H1 (cell line): Measurements from ENCODE around the gene RPN2. TPM values are rescaled to one million over a fixed set of nuclear protein-coding genes. Genes with fewer than 3 reads are reported as not detected.

Experiments used
- CTCF ChIA-PET: fragments of 300-600 bp; sonication (Branson Sonifier 250); formaldehyde crosslinking; loops from one replicate; lab custom pipeline; 2021; ENCODE audit not compliant: partially characterized antibody; lab: Charles Lee
- POLR2A ChIA-PET: fragments of 300-600 bp; sonication (Branson Sonifier 250); formaldehyde crosslinking; loops from one replicate; lab custom pipeline; 2021; ENCODE audit warnings: inconsistent platforms; ENCODE audit not compliant: partially characterized antibody; lab: Charles Lee
- DNase-seq, 2 experiments: peaks; one replicate each; pipeline versions ENCODE4 v3.0.0 to v3.0.0-alpha.2; 2010 to 2022; ENCODE audit warnings: low spot score in 2 of 2, low read depth in 1 of 2, mixed read lengths in 1 of 2
- FAIRE-seq: peaks from 2 replicates; lab custom pipeline; 2011; peaks lifted over from hg19 to GRCh38; lab: Jason Lieb, UNC
- H2AFZ ChIP-seq: 2 replicates; pipeline ENCODE4 v1.8.1; 2012; ENCODE audit warnings: low read length, inconsistent platforms
- H2AK5ac ChIP-seq: 2 replicates; pipeline ENCODE4 v1.6.1; 2013; ENCODE audit warnings: low read depth, low read length
- H2BK120ac ChIP-seq: replicated peaks from 2 replicates; pipeline ENCODE3; 2013; ENCODE audit warnings: low read depth, low read length, inconsistent platforms
- H2BK12ac ChIP-seq: 2 replicates; pipeline ENCODE4 v1.6.1; 2013; ENCODE audit warnings: low read depth, low read length
- H2BK15ac ChIP-seq: 2 replicates; pipeline ENCODE4 v1.6.1; 2013; ENCODE audit warnings: low read length
- H2BK20ac ChIP-seq: 2 replicates; pipeline ENCODE4 v1.6.1; 2013; ENCODE audit warnings: low read length
- H2BK5ac ChIP-seq: 2 replicates; pipeline ENCODE4 v1.6.1; 2013; ENCODE audit warnings: low read depth, low read length
- H3K14ac ChIP-seq: 2 replicates; pipeline ENCODE4 v1.6.1; 2013; ENCODE audit warnings: inconsistent platforms; ENCODE audit not compliant: insufficient read length
- H3K18ac ChIP-seq: 2 replicates; pipeline ENCODE4 v1.6.1; 2013; ENCODE audit warnings: low read length; ENCODE audit errors: extremely low read depth
- H3K23ac ChIP-seq: 2 replicates; pipeline ENCODE4 v1.6.1; 2013; ENCODE audit warnings: inconsistent platforms; ENCODE audit not compliant: insufficient read length
- H3K23me2 ChIP-seq: 2 replicates; pipeline ENCODE4 v1.6.1; 2013; ENCODE audit warnings: low read depth, low read length
- H3K27ac ChIP-seq: 2 replicates; pipeline ENCODE4 v1.6.1; 2011; ENCODE audit warnings: low read depth, low read length, inconsistent platforms
- H3K27me3 ChIP-seq, 4 experiments: replicated peaks in 1 of 4; 1 replicate in 1 of 4; 2 replicates in 3 of 4; pipeline versions ENCODE4 v1.6.1 to v1.8.1; 2011 to 2013; ENCODE audit warnings: low read length in 3 of 4, mild to moderate bottlenecking in 3 of 4, inconsistent platforms in 2 of 4, mixed read lengths in 2 of 4, moderate library complexity in 1 of 4; ENCODE audit not compliant: control insufficient read depth in 3 of 4, insufficient read depth in 3 of 4; ENCODE audit errors: extremely low read depth in 1 of 4
- H3K36me3 ChIP-seq, 4 experiments: 2 replicates each; pipeline versions ENCODE4 v1.6.1 to v1.8.1; 2011 to 2013; ENCODE audit warnings: mild to moderate bottlenecking in 4 of 4, low read length in 3 of 4, moderate library complexity in 2 of 4, control low read depth in 1 of 4, inconsistent platforms in 1 of 4; ENCODE audit not compliant: insufficient read depth in 4 of 4, control insufficient read depth in 2 of 4
- H3K4ac ChIP-seq: replicated peaks from 2 replicates; pipeline ENCODE3; 2013; ENCODE audit warnings: low read length, low read depth, mixed read lengths, inconsistent platforms; ENCODE audit not compliant: insufficient read length
- H3K4me1 ChIP-seq, 4 experiments: replicated peaks in 1 of 4; 1 replicate in 1 of 4; 2 replicates in 3 of 4; pipeline versions ENCODE4 v1.6.1 to v1.8.1; 2011 to 2013; ENCODE audit warnings: low read length in 3 of 4, inconsistent platforms in 2 of 4, mixed read lengths in 1 of 4; ENCODE audit not compliant: insufficient read depth in 4 of 4, control insufficient read depth in 3 of 4
- H3K4me2 ChIP-seq, 2 experiments: 2 replicates each; pipeline versions ENCODE4 v1.6.1 to v1.8.1; 2011 to 2013; ENCODE audit warnings: low read depth in 2 of 2, low read length in 2 of 2, control low read depth in 1 of 2, inconsistent platforms in 1 of 2, mild to moderate bottlenecking in 1 of 2; ENCODE audit not compliant: insufficient read depth in 1 of 2
- H3K4me3 ChIP-seq, 4 experiments: fragments of 200-600, 300-600 bp in 1 of 4; sonication (generic), shearing (Covaris generic), sonication (Bioruptor Twin) in 1 of 4; 2 replicates each; pipeline versions ENCODE4 v1.5.1 to v1.8.1; 2011 to 2016; ENCODE audit warnings: low read length in 4 of 4, low read depth in 3 of 4, control low read depth in 2 of 4, inconsistent platforms in 2 of 4, mild to moderate bottlenecking in 2 of 4, mixed read lengths in 1 of 4, moderate library complexity in 1 of 4; ENCODE audit not compliant: insufficient read depth in 2 of 4; ENCODE audit errors: extremely low read depth in 1 of 4
- H3K56ac ChIP-seq: replicated peaks from 2 replicates; pipeline ENCODE3; 2013; ENCODE audit warnings: low read depth, mild to moderate bottlenecking, mixed read lengths, low read length, inconsistent platforms; ENCODE audit not compliant: insufficient read length
- H3K79me1 ChIP-seq: 2 replicates; pipeline ENCODE4 v1.6.1; 2013; ENCODE audit warnings: low read depth, low read length, control low read depth
- H3K79me2 ChIP-seq, 2 experiments: 2 replicates each; pipeline versions ENCODE4 v1.6.1 to v1.8.1; 2012 to 2013; ENCODE audit warnings: low read length in 2 of 2, mild to moderate bottlenecking in 2 of 2, inconsistent platforms in 1 of 2; ENCODE audit not compliant: insufficient read depth in 2 of 2, control insufficient read depth in 1 of 2
- H3K9ac ChIP-seq, 4 experiments: replicated peaks in 1 of 4; 1 replicate in 1 of 4; 2 replicates in 3 of 4; pipeline versions ENCODE4 v1.6.1 to v1.8.1; 2011 to 2013; ENCODE audit warnings: low read depth in 3 of 4, low read length in 3 of 4, control low read depth in 2 of 4, mild to moderate bottlenecking in 2 of 4, moderate library complexity in 2 of 4, inconsistent platforms in 1 of 4; ENCODE audit errors: extremely low read depth in 1 of 4
- H3K9me3 ChIP-seq, 2 experiments: 2 replicates each; pipeline versions ENCODE4 v1.6.1 to v1.8.1; 2012 to 2013; ENCODE audit warnings: mild to moderate bottlenecking in 2 of 2, moderate library complexity in 2 of 2, control low read depth in 1 of 2, inconsistent platforms in 1 of 2, low read depth in 1 of 2, low read length in 1 of 2, mixed read lengths in 1 of 2; ENCODE audit not compliant: insufficient read depth in 2 of 2
- H4K20me1 ChIP-seq, 2 experiments: replicated peaks in 1 of 2; 2 replicates each; pipeline versions ENCODE3 to v1.8.1; 2011 to 2013; ENCODE audit warnings: inconsistent platforms in 2 of 2, low read length in 2 of 2, mild to moderate bottlenecking in 1 of 2; ENCODE audit not compliant: insufficient read depth in 2 of 2, control insufficient read depth in 1 of 2
- H4K5ac ChIP-seq: 2 replicates; pipeline ENCODE4 v1.6.1; 2013; ENCODE audit warnings: low read length, low read depth, mixed read lengths, inconsistent platforms; ENCODE audit not compliant: insufficient read length
- H4K8ac ChIP-seq: 2 replicates; pipeline ENCODE4 v1.8.0; 2013; ENCODE audit warnings: mild to moderate bottlenecking, moderate library complexity, low read length, inconsistent platforms; ENCODE audit not compliant: insufficient read depth; ENCODE audit errors: extremely low read depth
- H4K91ac ChIP-seq: replicated peaks from 2 replicates; pipeline ENCODE3; 2013; ENCODE audit warnings: low read length, mixed read lengths, inconsistent platforms; ENCODE audit not compliant: insufficient read length
- RAD21 ChIP-seq, 2 experiments: IDR thresholded peaks in 1 of 2; conservative IDR thresholded peaks in 1 of 2; 2 replicates each; pipeline ENCODE4 v1.6.1; 2011; ENCODE audit warnings: low read depth in 2 of 2, low read length in 2 of 2, improper control_type of control experiment in 1 of 2, inconsistent platforms in 1 of 2, mild to moderate bottlenecking in 1 of 2, moderate library complexity in 1 of 2
- WGBS, 2 experiments: shearing (Covaris generic) in 1 of 2; methylation state at CpG; one replicate each; pipeline versions ENCODE4 v1.1.6 to v1.1.7; 2013 to 2015; ENCODE audit warnings: low lambda C conversion rate in 2 of 2, mixed read lengths in 2 of 2, inconsistent platforms in 1 of 2, low coverage in 1 of 2, missing lambda C conversion rate in 1 of 2; ENCODE audit not compliant: insufficient replicate concordance in 2 of 2, insufficient coverage in 1 of 2, insufficient read length in 1 of 2; ENCODE audit errors: extremely low coverage in 1 of 2, missing lambda C conversion rate in 1 of 2; 5-methylcytosine and 5-hydroxymethylcytosine counted together
- polyA plus RNA-seq, 7 experiments: library from polyadenylated mRNA; depleted of rRNA in 3 of 7; stranded (reverse) in 5 of 7; unstranded in 2 of 7; fragments of >200 nt in 5 of 7; fragments of 200-250 nt in 2 of 7; gene quantifications; 1 replicate in 5 of 7; 2 replicates in 1 of 7; 4 replicates in 1 of 7; pipeline versions ENCODE4 v1.2.1 to v1.2.3, GENCODE V29; 2011 to 2013; ENCODE audit warnings: missing spikeins in 2 of 7, mixed read lengths in 2 of 7
- total RNA-seq: library from RNA; stranded (reverse); fragmentation: NEBNext Ultra II Directional; extraction: Animal tissue kit (Norgen Biotek cat#: 25700); gene quantifications from 2 replicates; pipeline ENCODE4 v1.2.1, GENCODE V29; 2021

RPN2 gene
- total and polyA plus RNA-seq, 2 of the 8 experiments (the other 6 are each of a cell fraction or from before 2014, with no cell fraction given) = 236 to 379 TPM

- Histone ChIP-seq H4K20me1 (no peaks in the 10 kb centered on the region), H3K18ac (no peak overlapping the region), H2BK15ac (no peak overlapping the region), H2BK12ac (no peak overlapping the region), H3K27me3 (no peaks in the 10 kb centered on the region), H3K4ac (no peak overlapping the region), H3K4me2 (no peak overlapping the region), H3K23me2 (no peaks in the 10 kb centered on the region), H3K9me3 (peaks cover 0 to 5% of the 10 kb centered on the region in 2 experiments; a peak in 2 of 4 replicates), H3K36me3 (no peaks in the 10 kb centered on the region), H3K56ac (no peak overlapping the region), H4K5ac (no peak overlapping the region), H2AK5ac (no peak overlapping the region), H3K4me3 (no peak overlapping the region), H4K8ac (no peak overlapping the region), H3K79me1 (no peaks in the 10 kb centered on the region), H4K91ac (no peak overlapping the region), H2AFZ (no peak overlapping the region), H3K79me2 (no peaks in the 10 kb centered on the region), H3K14ac (no peak overlapping the region), H2BK120ac (no peak overlapping the region), H3K4me1 (peaks cover 2 to 24% (median 14%) of the 10 kb centered on the region in 4 experiments), H2BK20ac (no peak overlapping the region; the same call in 1 of the 2 replicates), H3K9ac (no peak overlapping the region), H3K27ac (no peak overlapping the region), H3K23ac (no peak overlapping the region), H2BK5ac (no peak overlapping the region)
- DNase-seq (no peak), FAIRE-seq (no peak)
- WGBS, 2 experiments = 90% methylated on average over 7 of the region's 7 CpGs; no CpG with 5 or more reads in 1 of the 2 experiments
- POLR2A ChIA-PET = interaction anchor here (3.3 kb wide), 1 partner anchor 11 kb away, joined by 10 read pairs; no protein-coding TSS in a partner anchor
- CTCF ChIA-PET = interaction anchor here (1.2 to 1.3 kb wide), 2 partner anchors 11 to 59 kb away, joined by 3 to 5 read pairs; no protein-coding TSS in a partner anchor
- no peak for TF ChIP-seq RAD21 (IDR thresholded peaks at IDR 0.05 in 1 of 2, conservative IDR thresholded peaks at IDR 0.05 in 1 of 2; ENCODE audit: low read depth in 2 of 2, low read length in 2 of 2)
Observed at GRCh38 chr20:37254114-37254878, 75.2 kb downstream of the RPN2 start.
